WERI-Rb-1 (cell line): ENCODE measurements around the gene TTC8.

ENCODE experiments used
- DNase-seq: peaks from one replicate; pipeline ENCODE4 v3.0.0-alpha.2; 2020
- H3K27ac ChIP-seq: fragments of 250-450 bp; sonication (Bioruptor Pico); 2 replicates; pipeline ENCODE4 v1.5.1; 2020; ENCODE audit warnings: mild to moderate bottlenecking, moderate library complexity
- H3K27me3 ChIP-seq: fragments of 250-450 bp; sonication (Bioruptor Pico); 2 replicates; pipeline ENCODE4 v1.5.1; 2021; ENCODE audit warnings: mild to moderate bottlenecking, low read depth, moderate library complexity; ENCODE audit not compliant: insufficient read depth, severe bottlenecking
- H3K36me3 ChIP-seq: fragments of 250-450 bp; sonication (Bioruptor Pico); 2 replicates; pipeline ENCODE4 v1.5.1; 2020; ENCODE audit warnings: mild to moderate bottlenecking, moderate library complexity
- H3K4me3 ChIP-seq: 2 replicates; pipeline ENCODE4 v1.5.1; 2011; ENCODE audit warnings: low read depth, mild to moderate bottlenecking, control low read depth, low read length
- H3K9me3 ChIP-seq: fragments of 250-450 bp; sonication (Bioruptor Pico); 2 replicates; pipeline ENCODE4 v1.5.1; 2021; ENCODE audit warnings: mild to moderate bottlenecking, moderate library complexity; ENCODE audit not compliant: severe bottlenecking
- CTCF ChIP-seq: IDR thresholded peaks from 2 replicates; pipeline ENCODE4 v1.5.1; 2011; ENCODE audit warnings: low read depth, mild to moderate bottlenecking, control low read depth, inconsistent platforms, low read length

The TTC8 gene

GRCh38 chr14:88908216-88908615, 83.8 kb downstream of the TTC8 start:
- no peak for DNase-seq
- no peak for TF ChIP-seq CTCF
- Histone ChIP-seq H3K27me3 (no peaks in the 10 kb centered on the region), H3K27ac (no peak overlapping the region), H3K36me3 (no peaks in the 10 kb centered on the region), H3K4me3 (no peak overlapping the region), H3K9me3 (peaks cover 2% of the 10 kb centered on the region)

- no peak for TF ChIP-seq CTCF
- Histone ChIP-seq H3K36me3 (no peaks in the 10 kb centered on the region), H3K27ac (no peak overlapping the region), H3K27me3 (no peaks in the 10 kb centered on the region), H3K4me3 (no peak overlapping the region), H3K9me3 (peaks cover 2% of the 10 kb centered on the region)
- no peak for DNase-seq
Observed at GRCh38 chr14:88910386-88910785, 85.9 kb downstream of the TTC8 start.

GRCh38 chr14:88911809-88912208, 87.4 kb downstream of the TTC8 start:
- Histone ChIP-seq H3K27me3 (no peaks in the 10 kb centered on the region), H3K4me3 (no peak overlapping the region), H3K27ac (no peak overlapping the region), H3K9me3 (peaks cover 2% of the 10 kb centered on the region), H3K36me3 (no peaks in the 10 kb centered on the region)
- TF ChIP-seq CTCF: no peak
- DNase-seq: no peak

- no peak overlapping the region for H3K27ac ChIP-seq
- H3K9me3 ChIP-seq: no peaks in the 10 kb centered on the region
- no peak overlapping the region for H3K4me3 ChIP-seq
- TF ChIP-seq CTCF: no peak
- H3K36me3 ChIP-seq: no peaks in the 10 kb centered on the region
- no peaks in the 10 kb centered on the region for H3K27me3 ChIP-seq
- no peak for DNase-seq
Observed at GRCh38 chr14:88914956-88915355, 90.5 kb downstream of the TTC8 start.

- no peak for DNase-seq
- H3K36me3 ChIP-seq: no peaks in the 10 kb centered on the region
- H3K4me3 ChIP-seq: no peak overlapping the region
- H3K9me3 ChIP-seq: peaks cover 2% of the 10 kb centered on the region
- no peaks in the 10 kb centered on the region for H3K27me3 ChIP-seq
- no peak overlapping the region for H3K27ac ChIP-seq
- TF ChIP-seq CTCF: no peak
Observed at GRCh38 chr14:88919502-88919901, 95.1 kb downstream of the TTC8 start.
